Urinary bladder (tissue), 4 donors: ENCODE measurements around the gene CDC42BPA. TPM values are rescaled to one million over a fixed set of nuclear protein-coding genes. Genes with fewer than 3 reads are reported as not detected.

Experiments
- DNase-seq: peaks from one replicate; pipeline ENCODE4 v3.0.0-alpha.2; 2015; ENCODE audit errors: extremely low spot score
- H3K27ac ChIP-seq: one replicate; pipeline ENCODE4 v1.5.1; 2013; ENCODE audit warnings: low read depth, mild to moderate bottlenecking, moderate library complexity
- H3K36me3 ChIP-seq: one replicate; pipeline ENCODE4 v1.6.1; 2013; ENCODE audit warnings: mild to moderate bottlenecking, moderate library complexity; ENCODE audit not compliant: insufficient read depth
- H3K4me1 ChIP-seq: one replicate; pipeline ENCODE4 v1.6.1; 2013; ENCODE audit warnings: mild to moderate bottlenecking, moderate library complexity; ENCODE audit not compliant: insufficient read depth
- H3K4me3 ChIP-seq: one replicate; pipeline ENCODE4 v1.5.1; 2013; ENCODE audit warnings: low read depth, low read length
- WGBS: extraction: QIAGEN DNeasy Blood & Tissue Kit; methylation state at CpG from one replicate; pipeline ENCODE4 v1.1.7; 2013; 5-methylcytosine and 5-hydroxymethylcytosine counted together
- polyA plus RNA-seq: library from polyadenylated mRNA; stranded (reverse); fragments of 200-250 nt; gene quantifications from one replicate; pipeline ENCODE4 v1.2.3, GENCODE V29; 2013
- total RNA-seq: library from RNA; depleted of rRNA; stranded (reverse); fragments of >200 nt; gene quantifications from one replicate; pipeline ENCODE4 v1.2.3, GENCODE V29; 2014
- donor health status: healthy with polysubstance abuse.
- donor health status: healthy.

CDC42BPA gene
- total and polyA plus RNA-seq, 2 donors = 36.6 to 194 TPM

- no peak overlapping the region for H3K4me3 ChIP-seq
- no peaks in the 10 kb centered on the region for H3K36me3 ChIP-seq
- WGBS = 85% methylated on average over 3 of the region's 3 CpGs
- no peaks in the 10 kb centered on the region for H3K4me1 ChIP-seq
- DNase-seq = no peak
- no peak overlapping the region for H3K27ac ChIP-seq
These were observed 104.1 kb downstream of the CDC42BPA start for GRCh38 chr1:227214207-227214606.

GRCh38 chr1:227213426-227213825 is 104.9 kb downstream of the CDC42BPA start:
- H3K4me1 ChIP-seq = no peaks in the 10 kb centered on the region
- no peak overlapping the region for H3K4me3 ChIP-seq
- H3K27ac ChIP-seq = no peak overlapping the region
- 89% methylated on average over 4 of the region's 4 CpGs for WGBS
- DNase-seq = no peak
- no peaks in the 10 kb centered on the region for H3K36me3 ChIP-seq

GRCh38 chr1:227212164-227212563 is 106.1 kb downstream of the CDC42BPA start:
- 88% methylated on average over 3 of the region's 3 CpGs for WGBS
- H3K4me1 ChIP-seq = no peaks in the 10 kb centered on the region
- H3K27ac ChIP-seq = no peak overlapping the region
- H3K4me3 ChIP-seq = no peak overlapping the region
- no peak for DNase-seq
- no peaks in the 10 kb centered on the region for H3K36me3 ChIP-seq

- DNase-seq = no peak
- no peaks in the 10 kb centered on the region for H3K4me1 ChIP-seq
- no peak overlapping the region for H3K27ac ChIP-seq
- no peaks in the 10 kb centered on the region for H3K36me3 ChIP-seq
- H3K4me3 ChIP-seq = no peak overlapping the region
These were observed 107.7 kb downstream of the CDC42BPA start for GRCh38 chr1:227210604-227211003.

GRCh38 chr1:227197064-227197463 is 121.2 kb downstream of the CDC42BPA start:
- Histone ChIP-seq H3K36me3 (peaks cover 2% of the 10 kb centered on the region), H3K27ac (no peak overlapping the region), H3K4me3 (no peak overlapping the region), H3K4me1 (no peaks in the 10 kb centered on the region)
- WGBS = 93% methylated on average over 2 of the region's 2 CpGs
- no peak for DNase-seq

GRCh38 chr1:227192163-227192562 is 126.1 kb downstream of the CDC42BPA start:
- no peak for DNase-seq
- Histone ChIP-seq H3K4me3 (no peak overlapping the region), H3K4me1 (no peaks in the 10 kb centered on the region), H3K27ac (no peak overlapping the region), H3K36me3 (no peaks in the 10 kb centered on the region)
- 53% methylated on average over 2 of the region's 2 CpGs for WGBS

- Histone ChIP-seq H3K27ac (no peak overlapping the region), H3K4me1 (no peaks in the 10 kb centered on the region), H3K4me3 (no peak overlapping the region), H3K36me3 (no peaks in the 10 kb centered on the region)
- WGBS = 63% methylated on average over 2 of the region's 2 CpGs
- DNase-seq = no peak
These were observed 126.7 kb downstream of the CDC42BPA start for GRCh38 chr1:227191607-227192006.

GRCh38 chr1:227190321-227190720 is 128.0 kb downstream of the CDC42BPA start:
- Histone ChIP-seq H3K36me3 (no peaks in the 10 kb centered on the region), H3K4me1 (no peaks in the 10 kb centered on the region), H3K4me3 (no peak overlapping the region), H3K27ac (no peak overlapping the region)
- DNase-seq = no peak
- 97% methylated on average over 2 of the region's 2 CpGs for WGBS

GRCh38 chr1:227185291-227185690 is 133.0 kb downstream of the CDC42BPA start:
- 81% methylated on average over 9 of the region's 9 CpGs for WGBS
- no peaks in the 10 kb centered on the region for H3K36me3 ChIP-seq
- no peak overlapping the region for H3K27ac ChIP-seq
- no peak for DNase-seq
- no peaks in the 10 kb centered on the region for H3K4me1 ChIP-seq
- H3K4me3 ChIP-seq = no peak overlapping the region

- no peaks in the 10 kb centered on the region for H3K36me3 ChIP-seq
- H3K4me3 ChIP-seq = no peak overlapping the region
- no peaks in the 10 kb centered on the region for H3K4me1 ChIP-seq
- no peak for DNase-seq
- 96% methylated on average over 3 of the region's 3 CpGs for WGBS
- no peak overlapping the region for H3K27ac ChIP-seq
These were observed 136.3 kb downstream of the CDC42BPA start for GRCh38 chr1:227182012-227182411.

- Histone ChIP-seq H3K4me1 (no peaks in the 10 kb centered on the region), H3K27ac (no peak overlapping the region), H3K4me3 (no peak overlapping the region), H3K36me3 (no peaks in the 10 kb centered on the region)
- DNase-seq = no peak
- WGBS = 81% methylated on average over 4 of the region's 4 CpGs
These were observed 142.7 kb downstream of the CDC42BPA start for GRCh38 chr1:227175611-227176010.

GRCh38 chr1:227174164-227174563 is 144.1 kb downstream of the CDC42BPA start:
- no peaks in the 10 kb centered on the region for H3K4me1 ChIP-seq
- WGBS = 87% methylated on average over 2 of the region's 2 CpGs
- H3K4me3 ChIP-seq = no peak overlapping the region
- DNase-seq = no peak
- no peak overlapping the region for H3K27ac ChIP-seq
- H3K36me3 ChIP-seq = no peaks in the 10 kb centered on the region

- 80% methylated on average over 3 of the region's 3 CpGs for WGBS
- Histone ChIP-seq H3K4me1 (no peaks in the 10 kb centered on the region), H3K27ac (no peak overlapping the region), H3K36me3 (no peaks in the 10 kb centered on the region), H3K4me3 (no peak overlapping the region)
- no peak for DNase-seq
These were observed 147.7 kb downstream of the CDC42BPA start for GRCh38 chr1:227170361-227171166.

- H3K4me1 ChIP-seq = no peaks in the 10 kb centered on the region
These were observed 148.9 kb downstream of the CDC42BPA start for GRCh38 chr1:227169343-227169742.

More at GRCh38 chr1:227169343-227169742, 148.9 kb downstream of the CDC42BPA start:
- DNase-seq = no peak
- Histone ChIP-seq H3K36me3 (no peaks in the 10 kb centered on the region), H3K4me3 (no peak overlapping the region), H3K27ac (no peak overlapping the region)
